T1000 (cell line): ENCODE results near the gene SH3TC2.

Experiments
- DNase-seq: peaks from one replicate; lab custom pipeline; 2025; ENCODE audit warnings: mixed read lengths; lab: John Stamatoyannopoulos, UW

SH3TC2 gene

GRCh38 chr5:149060325-149060724, 2.5 kb downstream of the SH3TC2 start:
- DNase-seq = no peak

- DNase-seq = no peak
These were observed 6.2 kb downstream of the SH3TC2 start for GRCh38 chr5:149056616-149057165.

DNA sequence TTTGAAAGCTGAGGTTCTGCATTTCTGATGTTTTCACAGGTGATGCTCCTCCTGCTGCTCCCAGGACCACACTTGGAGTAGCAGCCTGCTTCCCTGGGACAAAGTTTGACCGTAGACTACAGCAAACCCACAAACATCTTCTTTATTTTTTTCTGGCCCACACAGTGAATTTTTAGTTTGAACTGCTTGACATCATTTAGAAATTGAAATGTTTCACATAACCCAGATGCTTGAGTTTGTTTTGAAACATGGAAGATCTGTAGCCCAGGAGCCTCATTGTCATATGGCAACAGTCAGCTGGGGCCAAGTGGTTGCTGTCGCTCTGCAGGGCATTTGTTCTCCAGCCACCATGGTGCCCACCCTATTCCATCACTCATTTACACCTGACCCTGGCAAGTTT, 8.4 kb downstream of the SH3TC2 start:
- DNase-seq = no peak

DNA sequence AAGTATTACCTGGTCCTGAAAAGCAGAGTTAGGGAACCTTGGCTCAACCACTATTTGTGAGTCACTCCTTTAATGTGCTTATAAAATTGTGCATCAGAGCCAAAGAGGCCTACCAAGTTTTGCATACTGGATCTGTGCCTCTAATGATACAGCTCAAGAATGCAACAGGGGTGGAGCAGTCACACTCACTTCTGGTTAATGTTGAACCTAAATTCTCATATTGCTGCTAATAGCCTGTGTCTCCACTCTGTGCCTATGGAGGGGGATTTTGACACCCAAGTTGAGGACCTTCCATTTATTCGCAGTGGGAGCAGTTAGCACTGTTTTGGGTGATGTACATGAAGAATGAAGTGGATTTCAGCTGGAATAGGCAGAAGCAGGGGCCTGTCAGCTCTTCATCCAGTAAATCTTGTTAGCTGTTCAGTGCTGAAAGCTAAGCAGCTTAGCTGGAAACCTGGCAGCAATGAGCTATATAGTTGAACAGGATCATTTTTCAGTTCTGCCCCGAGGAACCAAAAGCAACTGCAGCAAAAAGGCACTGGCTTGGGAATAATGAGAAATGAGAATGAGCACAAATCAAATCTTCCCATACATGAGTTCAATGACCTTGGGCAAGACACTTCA, 9.7 kb downstream of the SH3TC2 start:
- DNase-seq = no peak

DNA sequence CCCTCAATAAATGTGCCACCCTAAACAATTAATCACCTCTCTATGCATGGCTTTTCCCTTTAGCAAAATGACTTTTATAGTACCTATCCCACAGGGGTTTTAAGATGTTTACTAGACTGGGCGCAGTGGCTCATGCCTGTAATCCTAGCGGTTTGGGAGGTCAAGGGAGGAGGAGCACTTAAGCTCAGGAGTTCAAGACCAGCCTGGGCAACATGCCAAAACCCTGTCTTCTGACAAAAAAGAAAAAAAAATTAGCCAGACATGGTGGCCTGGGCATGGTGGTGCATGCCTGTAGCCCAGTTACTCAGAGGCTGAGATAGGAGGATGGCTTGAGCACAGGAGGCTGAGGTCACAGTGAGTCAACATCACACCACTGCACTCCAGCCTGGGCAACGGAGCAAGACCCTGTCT, 13.5 kb downstream of the SH3TC2 start:
- DNase-seq = no peak

DNA sequence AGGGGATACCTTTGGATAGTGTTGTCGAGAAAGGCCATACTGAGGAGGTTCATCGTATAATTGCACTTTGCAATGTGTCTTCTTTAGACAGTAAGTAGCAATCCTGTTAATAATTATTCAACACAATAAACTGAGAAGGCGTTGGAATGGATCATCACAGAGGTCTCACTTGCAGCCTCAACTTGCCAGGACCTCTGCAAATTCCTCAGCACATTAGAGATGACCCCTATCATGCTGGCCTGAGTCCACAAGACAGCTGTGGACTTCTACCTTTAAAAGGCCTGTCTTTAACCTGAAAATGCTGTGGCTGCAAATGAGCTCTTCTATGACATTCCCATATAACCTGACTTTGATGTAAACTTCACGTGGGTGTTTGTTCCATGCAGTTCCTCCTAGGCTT, 14.1 kb downstream of the SH3TC2 start:
- DNase-seq = no peak

GRCh38 chr5:149047462-149047861, 15.4 kb downstream of the SH3TC2 start:
- DNase-seq = no peak

DNA sequence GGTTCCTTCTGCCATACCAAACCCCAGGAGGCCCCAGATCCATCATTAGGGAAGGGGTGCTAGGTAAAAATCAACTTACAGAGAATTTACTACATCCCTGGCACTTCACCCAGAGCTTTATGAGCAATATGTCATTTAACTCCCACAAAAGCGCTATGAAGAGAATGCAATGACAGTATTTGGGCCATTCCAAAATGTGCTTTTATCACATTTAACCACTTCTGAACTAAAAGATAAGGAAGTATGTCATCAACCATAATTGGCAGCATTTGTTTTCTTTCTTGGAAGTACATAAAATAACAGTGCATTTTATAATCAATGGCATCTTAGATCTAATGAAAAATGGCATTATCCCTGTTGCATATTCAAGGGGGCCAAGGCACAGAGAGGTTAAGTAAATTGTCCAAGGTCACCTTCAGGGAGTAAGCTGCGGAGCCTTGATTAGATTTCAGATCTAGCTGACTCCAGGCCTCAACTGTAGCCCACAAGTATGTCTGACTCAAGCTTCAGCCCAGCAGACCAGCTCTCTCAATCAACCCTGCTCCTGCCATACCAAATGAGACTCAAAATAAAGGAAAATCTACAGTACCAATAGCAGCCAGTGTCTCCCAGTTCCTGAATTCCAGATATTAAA, 16.5 kb downstream of the SH3TC2 start:
- no peak for DNase-seq

DNA sequence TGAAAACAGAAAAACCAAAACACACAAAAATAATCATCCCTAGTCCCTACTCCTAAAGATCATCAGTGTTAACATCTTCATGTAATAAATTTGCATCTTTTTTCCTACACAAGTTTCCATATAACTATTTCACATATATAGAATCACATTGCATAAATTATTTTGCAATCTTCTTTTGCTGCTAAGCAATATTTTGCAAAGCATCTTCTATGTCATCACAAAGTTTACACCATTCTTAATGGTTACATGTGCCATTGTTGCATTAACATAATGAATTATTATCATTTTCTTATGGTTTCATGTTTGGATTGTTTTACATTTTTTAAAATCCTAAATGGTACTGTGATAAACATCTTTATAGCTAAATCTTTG, 17.8 kb downstream of the SH3TC2 start:
- DNase-seq = no peak

- no peak for DNase-seq
These were observed 18.3 kb downstream of the SH3TC2 start for GRCh38 chr5:149044453-149045088.

- no peak for DNase-seq
These were observed 19.2 kb downstream of the SH3TC2 start for GRCh38 chr5:149043641-149044040.

DNA sequence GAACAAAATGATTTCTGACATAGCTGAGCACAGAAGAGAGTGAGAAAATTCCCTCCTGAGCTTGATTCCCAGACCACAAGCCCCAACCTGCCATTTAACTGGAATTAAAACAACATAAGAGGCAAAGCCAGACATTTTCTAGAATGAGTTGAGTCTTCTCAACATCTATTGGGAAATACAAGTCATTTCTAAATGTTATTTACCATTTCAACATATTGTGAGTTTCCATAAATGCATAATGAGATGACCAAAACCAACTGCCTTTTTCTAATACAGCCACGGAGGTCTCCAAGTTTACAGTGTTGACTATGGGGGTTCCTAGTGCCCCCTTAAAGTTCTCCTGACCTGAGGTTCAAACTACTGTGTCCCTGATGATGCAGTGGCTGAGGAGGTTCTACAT, 20.0 kb downstream of the SH3TC2 start:
- no peak for DNase-seq

DNA sequence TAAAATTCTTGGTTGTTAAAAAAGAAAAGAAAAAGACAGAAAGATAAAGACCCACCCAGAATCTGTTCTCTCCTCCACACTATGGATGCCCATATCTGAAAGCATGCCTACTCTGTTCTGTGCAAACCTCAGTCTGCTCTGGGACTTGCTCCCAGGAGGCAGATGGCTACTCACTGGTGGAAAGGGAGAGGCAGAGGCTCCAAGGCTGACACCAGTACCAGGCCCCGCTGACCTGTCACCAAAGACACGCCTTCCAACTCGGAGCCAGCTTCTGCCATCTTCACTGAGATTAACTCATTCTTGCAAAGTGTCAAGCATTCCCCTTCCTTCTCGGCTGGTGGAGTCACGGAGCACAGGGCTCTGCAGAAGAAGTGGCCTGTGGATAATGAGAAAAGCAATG, 21.6 kb downstream of the SH3TC2 start:
- DNase-seq = no peak

DNA sequence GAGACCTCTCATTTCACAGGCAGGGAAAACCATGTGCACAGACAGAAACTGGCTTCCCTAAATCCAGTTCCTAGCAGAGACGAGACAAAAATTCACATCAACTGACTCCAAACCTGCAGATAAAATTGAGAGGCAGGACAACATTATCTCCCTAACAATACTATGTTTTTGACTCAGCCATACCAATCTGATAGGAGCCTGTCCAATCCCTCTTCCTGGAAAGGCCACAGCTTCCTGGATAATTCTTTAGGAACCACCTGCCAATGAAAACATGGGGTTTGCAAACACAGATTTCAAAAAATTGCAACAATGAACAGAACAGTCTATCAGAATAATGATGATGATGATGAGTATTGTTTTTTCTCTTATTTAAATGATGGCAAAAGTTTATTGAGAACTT, 22.4 kb downstream of the SH3TC2 start:
- DNase-seq = no peak

DNA sequence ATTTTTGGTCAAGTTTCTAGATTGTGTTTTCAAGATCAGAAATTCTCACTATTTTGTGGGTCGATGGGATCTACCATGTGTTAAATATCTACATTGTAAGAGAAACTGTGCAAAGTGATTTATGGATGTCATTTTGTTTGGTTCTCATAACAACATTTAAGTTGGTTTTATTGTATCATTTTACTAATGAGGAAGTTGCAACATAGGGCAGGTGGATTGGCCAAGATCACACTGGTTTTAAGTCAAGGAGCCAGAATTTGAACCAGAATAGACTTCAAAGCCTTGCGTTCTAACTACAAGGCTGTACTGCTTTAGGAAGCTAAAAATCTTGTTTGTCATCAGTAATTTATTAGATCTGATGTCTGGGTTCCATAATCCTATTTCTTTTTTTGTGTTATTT, 23.4 kb downstream of the SH3TC2 start:
- DNase-seq = no peak

GRCh38 chr5:149038336-149039080, 24.4 kb downstream of the SH3TC2 start:
- DNase-seq = no peak

GRCh38 chr5:149037817-149038216, 25.0 kb downstream of the SH3TC2 start:
- DNase-seq = no peak

- no peak for DNase-seq
These were observed 25.9 kb downstream of the SH3TC2 start for GRCh38 chr5:149036970-149037369.

- DNase-seq = no peak
These were observed 26.7 kb downstream of the SH3TC2 start for GRCh38 chr5:149036168-149036567.

GRCh38 chr5:149035372-149035790, 27.5 kb downstream of the SH3TC2 start:
- peak; percentile 59 for DNase-seq

- DNase-seq = no peak
These were observed 31.9 kb downstream of the SH3TC2 start for GRCh38 chr5:149030838-149031397.

DNA sequence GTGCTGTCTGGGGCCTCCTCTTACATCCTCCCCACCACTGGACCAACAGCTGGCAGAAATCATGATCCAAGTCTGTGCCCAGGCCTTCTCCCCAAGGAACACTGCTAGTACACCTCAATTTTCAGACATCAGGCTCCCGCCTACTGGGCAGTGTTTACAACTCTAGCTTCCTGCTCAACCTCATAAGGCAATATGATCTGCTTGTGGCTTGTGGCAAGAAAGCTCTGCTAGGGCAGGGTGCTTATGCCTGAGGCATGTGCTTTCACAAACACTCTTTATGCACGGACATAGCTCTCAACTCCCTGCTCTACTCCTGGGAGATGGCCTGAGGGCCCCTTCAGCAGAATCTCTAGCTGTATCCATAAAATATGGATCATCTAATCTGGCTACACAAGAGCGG, 32.5 kb downstream of the SH3TC2 start:
- DNase-seq = no peak
